Measurements from ENCODE around the gene NTNG1. TPM values are rescaled to one million over a fixed set of nuclear protein-coding genes. Genes with fewer than 3 reads are reported as not detected.
A peak's percentile ranks its signal among the peaks of the same experiment; 100 is the strongest.

NTNG1 gene
- total RNA-seq, 4 donors from 2014 or later: 0.41 to 1.3 TPM; not detected in 2

DNA sequence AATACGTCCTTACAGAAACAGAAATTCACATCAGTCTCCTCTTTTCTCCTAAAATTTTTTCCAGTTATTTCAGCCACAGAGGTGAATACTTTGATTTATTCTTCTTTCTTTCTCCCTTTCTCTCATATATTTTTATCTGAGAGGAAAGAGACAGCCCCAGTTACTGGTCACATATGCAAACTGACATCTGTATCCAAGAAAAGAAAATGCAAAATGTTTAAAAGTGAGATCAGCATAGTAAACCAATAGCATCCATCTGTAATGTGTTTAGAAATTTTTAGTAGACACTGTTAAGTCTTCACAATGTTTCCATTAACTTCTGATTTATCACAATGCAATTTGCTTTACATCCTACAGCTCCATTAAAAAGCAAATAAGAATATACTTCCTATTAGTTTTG lies 53.5 kb downstream of the NTNG1 start:
- 75 to 84% methylated on average over 1 of the region's 1 CpG for WGBS, 2 donors
- intact Hi-C loops (cut with DNase I): no loop called here
- H3K36me3 ChIP-seq: no peaks in the 10 kb centered on the region
- no peak for DNase-seq
- no peak overlapping the region for H3K27ac ChIP-seq
- no peak for TF ChIP-seq POLR2A (IDR thresholded peaks at IDR 0.05)
- TF ChIP-seq CTCF (IDR thresholded peaks at IDR 0.05): no peak
- no peaks in the 10 kb centered on the region for H3K27me3 ChIP-seq
- H3K9me3 ChIP-seq: no peaks in the 10 kb centered on the region
- H3K4me3 ChIP-seq: no peak overlapping the region
- no peaks in the 10 kb centered on the region for H3K4me1 ChIP-seq

- intact Hi-C loops (cut with DNase I): no loop called here
- Histone ChIP-seq H3K27ac (no peak overlapping the region), H3K36me3 (no peaks in the 10 kb centered on the region), H3K9me3 (no peaks in the 10 kb centered on the region), H3K4me3 (no peak overlapping the region), H3K4me1 (no peaks in the 10 kb centered on the region), H3K27me3 (no peaks in the 10 kb centered on the region)
- DNase-seq: no peak
- 79 to 93% methylated on average over 1 of the region's 1 CpG for WGBS, 2 donors
- TF ChIP-seq CTCF (IDR thresholded peaks at IDR 0.05): no peak
- TF ChIP-seq POLR2A (IDR thresholded peaks at IDR 0.05): no peak
Measured at GRCh38 chr1:107195476-107195875, 54.6 kb downstream of the NTNG1 start.

DNA sequence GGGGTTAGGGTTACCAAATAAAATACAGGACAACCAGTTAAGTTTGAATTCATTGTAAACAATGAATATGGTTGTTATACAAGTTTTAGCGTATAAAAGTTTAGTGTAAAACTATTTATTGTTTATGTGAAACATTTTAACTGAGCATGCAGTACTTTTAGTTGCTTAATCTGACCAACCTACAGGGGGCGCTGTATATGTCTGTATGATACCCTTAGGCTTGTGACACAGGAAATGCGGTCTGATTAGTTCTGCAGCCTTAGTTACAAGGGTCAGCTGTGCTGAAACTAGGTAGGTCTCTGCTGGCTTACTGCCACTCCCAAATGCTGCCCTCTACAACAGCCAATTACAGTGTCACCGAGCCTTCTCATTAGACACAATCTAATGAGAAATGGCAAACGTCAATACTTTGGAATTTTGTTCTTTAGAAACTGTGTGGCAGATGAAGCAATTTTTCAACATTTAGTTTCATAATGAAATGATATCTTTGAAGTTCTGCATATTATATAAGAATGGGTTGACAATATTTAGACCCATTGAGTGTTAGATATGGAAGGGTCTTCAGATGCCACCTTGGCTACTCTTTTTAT lies 56.2 kb downstream of the NTNG1 start:
- 48 to 63% methylated on average over 5 of the region's 5 CpGs for WGBS, 2 donors

GRCh38 chr1:107198561-107198960 lies 57.7 kb downstream of the NTNG1 start:
- intact Hi-C loops (cut with DNase I): no loop called here
- Histone ChIP-seq H3K4me1 (no peaks in the 10 kb centered on the region), H3K36me3 (no peaks in the 10 kb centered on the region), H3K27ac (no peak overlapping the region), H3K4me3 (no peak overlapping the region), H3K27me3 (no peaks in the 10 kb centered on the region), H3K9me3 (no peaks in the 10 kb centered on the region)
- no peak for TF ChIP-seq POLR2A (IDR thresholded peaks at IDR 0.05)
- no peak for TF ChIP-seq CTCF (IDR thresholded peaks at IDR 0.05)
- WGBS, 2 donors: 28 to 34% methylated on average over 5 of the region's 5 CpGs
- DNase-seq: no peak

More for the DNA sequence above, 56.2 kb downstream of the NTNG1 start:
- Histone ChIP-seq H3K27ac (no peak overlapping the region), H3K4me1 (no peaks in the 10 kb centered on the region), H3K36me3 (no peaks in the 10 kb centered on the region), H3K4me3 (no peak overlapping the region), H3K9me3 (no peaks in the 10 kb centered on the region), H3K27me3 (no peaks in the 10 kb centered on the region)
- intact Hi-C loops (cut with DNase I): no loop called here
- TF ChIP-seq POLR2A (IDR thresholded peaks at IDR 0.05): no peak
- peak in 1 of 6 experiments; percentile 32 for TF ChIP-seq CTCF (IDR thresholded peaks at IDR 0.05)
- no peak for DNase-seq

GRCh38 chr1:107200631-107201030 lies 59.8 kb downstream of the NTNG1 start:
- Histone ChIP-seq H3K4me1 (no peaks in the 10 kb centered on the region), H3K36me3 (no peaks in the 10 kb centered on the region), H3K4me3 (no peak overlapping the region), H3K27ac (no peak overlapping the region), H3K27me3 (no peaks in the 10 kb centered on the region), H3K9me3 (no peaks in the 10 kb centered on the region)
- no peak for DNase-seq
- intact Hi-C loops (cut with DNase I): no loop called here
- TF ChIP-seq POLR2A (IDR thresholded peaks at IDR 0.05) (no peak), CTCF (IDR thresholded peaks at IDR 0.05) (no peak)
- WGBS, 2 donors: 76 to 86% methylated on average over 1 of the region's 1 CpG

Data from esophagus squamous epithelium (tissue), 5 donors.